Measurements from ENCODE around the gene RHAG.

RHAG gene

DNA sequence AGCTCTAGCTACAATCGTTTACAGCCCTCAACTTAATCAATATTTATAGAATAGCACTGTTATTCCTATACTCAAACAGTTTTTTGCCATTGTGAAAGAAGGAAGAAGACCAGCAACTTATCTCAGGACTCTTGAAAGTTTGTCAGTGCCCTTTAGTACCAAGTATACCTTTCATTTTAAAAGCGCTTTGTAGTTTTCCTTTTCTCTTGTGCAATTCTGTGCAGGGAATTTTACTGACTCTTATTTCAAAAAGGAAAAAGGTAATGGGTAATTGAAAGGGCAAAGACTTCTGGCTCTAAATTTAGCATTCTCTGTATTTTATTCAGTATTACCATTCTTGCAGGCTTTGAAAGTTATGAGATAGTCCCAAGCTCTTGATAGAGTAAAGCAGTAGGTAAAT lies 16.8 kb upstream of the RHAG start:
- DNase-seq (ENCODE audit: extremely low spot score), result no peak
- TF ChIP-seq SUZ12 (IDR thresholded peaks at IDR 0.05) (no peak), ELF4 (IDR thresholded peaks at IDR 0.05) (no peak), L3MBTL2 (conservative IDR thresholded peaks at IDR 0.05) (no peak), TARDBP (IDR thresholded peaks at IDR 0.05) (no peak), FOXM1 (IDR thresholded peaks at IDR 0.05; ENCODE audit: borderline replicate concordance) (no peak), BHLHE40 (IDR thresholded peaks at IDR 0.05; ENCODE audit: borderline replicate concordance) (no peak), ARNT (IDR thresholded peaks at IDR 0.05) (no peak), SP1 (IDR thresholded peaks at IDR 0.05) (no peak), ZNF384 (IDR thresholded peaks at IDR 0.05) (no peak), FOXK2 (IDR thresholded peaks at IDR 0.05) (no peak), FOXA1 (IDR thresholded peaks at IDR 0.05) (no peak), LEF1 (IDR thresholded peaks at IDR 0.05; ENCODE audit: borderline replicate concordance) (no peak), NFRKB (IDR thresholded peaks at IDR 0.05) (no peak), CTBP1 (IDR thresholded peaks at IDR 0.05; ENCODE audit: borderline replicate concordance) (no peak)
- TF ChIP-seq, protein P1, sequence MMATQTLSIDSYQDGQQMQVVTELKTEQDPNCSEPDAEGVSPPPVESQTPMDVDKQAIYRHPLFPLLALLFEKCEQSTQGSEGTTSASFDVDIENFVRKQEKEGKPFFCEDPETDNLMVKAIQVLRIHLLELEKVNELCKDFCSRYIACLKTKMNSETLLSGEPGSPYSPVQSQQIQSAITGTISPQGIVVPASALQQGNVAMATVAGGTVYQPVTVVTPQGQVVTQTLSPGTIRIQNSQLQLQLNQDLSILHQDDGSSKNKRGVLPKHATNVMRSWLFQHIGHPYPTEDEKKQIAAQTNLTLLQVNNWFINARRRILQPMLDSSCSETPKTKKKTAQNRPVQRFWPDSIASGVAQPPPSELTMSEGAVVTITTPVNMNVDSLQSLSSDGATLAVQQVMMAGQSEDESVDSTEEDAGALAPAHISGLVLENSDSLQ (IDR thresholded peaks at IDR 0.05), result no peak
- ChIA-PET CTCF (no interaction called here), POLR2A (no interaction called here)

GRCh38 chr6:49651239-49651638 lies 14.6 kb upstream of the RHAG start:
- TF ChIP-seq TARDBP (IDR thresholded peaks at IDR 0.05), result no peak
- no peak for TF ChIP-seq ZNF384 (IDR thresholded peaks at IDR 0.05)
- TF ChIP-seq, protein P1 (IDR thresholded peaks at IDR 0.05), result no peak
- no peak for TF ChIP-seq ELF4 (IDR thresholded peaks at IDR 0.05)
- TF ChIP-seq FOXK2 (IDR thresholded peaks at IDR 0.05), result no peak
- no peak for TF ChIP-seq ARNT (IDR thresholded peaks at IDR 0.05)
- no peak for TF ChIP-seq SP1 (IDR thresholded peaks at IDR 0.05)
- no peak for TF ChIP-seq FOXA1 (IDR thresholded peaks at IDR 0.05)
- TF ChIP-seq NFRKB (IDR thresholded peaks at IDR 0.05), result no peak
- TF ChIP-seq CTBP1 (IDR thresholded peaks at IDR 0.05; ENCODE audit: borderline replicate concordance), result no peak
- no peak for TF ChIP-seq L3MBTL2 (conservative IDR thresholded peaks at IDR 0.05)
- TF ChIP-seq SUZ12 (IDR thresholded peaks at IDR 0.05), result no peak
- TF ChIP-seq HDGF (IDR thresholded peaks at IDR 0.05; ENCODE audit: borderline replicate concordance), result no peak
- no peak for TF ChIP-seq BHLHE40 (IDR thresholded peaks at IDR 0.05; ENCODE audit: borderline replicate concordance)
- TF ChIP-seq LEF1 (IDR thresholded peaks at IDR 0.05; ENCODE audit: borderline replicate concordance), result no peak
- TF ChIP-seq FOXM1 (IDR thresholded peaks at IDR 0.05; ENCODE audit: borderline replicate concordance), result no peak
- no peak for DNase-seq (ENCODE audit: extremely low spot score)
- POLR2A ChIA-PET, result no interaction called here
- CTCF ChIA-PET, result no interaction called here

GRCh38 chr6:49649988-49650387 lies 13.3 kb upstream of the RHAG start:
- ChIA-PET POLR2A (no interaction called here), CTCF (interaction anchor here (1.0 kb wide), 1 partner anchor 27 kb away, joined by 3 read pairs; no protein-coding TSS in a partner anchor)
- TF ChIP-seq FOXA1 (IDR thresholded peaks at IDR 0.05) (no peak), NFRKB (IDR thresholded peaks at IDR 0.05) (no peak), HDGF (IDR thresholded peaks at IDR 0.05; ENCODE audit: borderline replicate concordance) (no peak), ZNF384 (IDR thresholded peaks at IDR 0.05) (no peak), CTBP1 (IDR thresholded peaks at IDR 0.05; ENCODE audit: borderline replicate concordance) (no peak)
- DNase-seq (ENCODE audit: extremely low spot score), result no peak

DNA sequence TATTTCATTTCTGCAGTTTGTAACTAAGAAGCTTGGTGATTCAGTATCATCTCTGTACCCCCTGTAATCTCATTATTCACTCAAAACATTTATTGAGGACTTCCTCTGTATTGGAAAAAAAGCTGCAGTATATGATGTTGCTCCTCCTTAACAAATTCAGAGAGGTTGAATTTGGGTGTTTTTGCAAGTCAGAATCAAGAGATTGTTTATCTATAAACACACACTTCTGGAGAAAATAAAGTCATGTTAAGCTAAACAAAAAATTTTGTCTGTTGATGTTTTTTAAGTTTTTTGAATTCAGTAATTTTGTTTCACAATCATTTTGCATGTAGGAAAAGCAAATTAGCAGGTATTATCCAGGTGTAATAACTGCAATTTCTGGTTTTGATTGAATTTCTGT lies 11.4 kb upstream of the RHAG start:
- no peak for TF ChIP-seq SP1 (IDR thresholded peaks at IDR 0.05)
- no peak for TF ChIP-seq NFRKB (IDR thresholded peaks at IDR 0.05)
- TF ChIP-seq ARNT (IDR thresholded peaks at IDR 0.05), result no peak
- TF ChIP-seq ELF4 (IDR thresholded peaks at IDR 0.05), result no peak
- TF ChIP-seq TARDBP (IDR thresholded peaks at IDR 0.05), result no peak
- no peak for TF ChIP-seq CTBP1 (IDR thresholded peaks at IDR 0.05; ENCODE audit: borderline replicate concordance)
- TF ChIP-seq L3MBTL2 (conservative IDR thresholded peaks at IDR 0.05), result no peak
- TF ChIP-seq SUZ12 (IDR thresholded peaks at IDR 0.05), result no peak
- no peak for TF ChIP-seq ZNF384 (IDR thresholded peaks at IDR 0.05)
- no peak for TF ChIP-seq FOXK2 (IDR thresholded peaks at IDR 0.05)
- TF ChIP-seq HDGF (IDR thresholded peaks at IDR 0.05; ENCODE audit: borderline replicate concordance), result no peak
- TF ChIP-seq FOXM1 (IDR thresholded peaks at IDR 0.05; ENCODE audit: borderline replicate concordance), result no peak
- TF ChIP-seq FOXA1 (IDR thresholded peaks at IDR 0.05), result no peak
- TF ChIP-seq, protein P1 (IDR thresholded peaks at IDR 0.05), result no peak
- no peak for TF ChIP-seq LEF1 (IDR thresholded peaks at IDR 0.05; ENCODE audit: borderline replicate concordance)
- no peak for DNase-seq (ENCODE audit: extremely low spot score)
- POLR2A ChIA-PET, result no interaction called here
- CTCF ChIA-PET, result no interaction called here

DNA sequence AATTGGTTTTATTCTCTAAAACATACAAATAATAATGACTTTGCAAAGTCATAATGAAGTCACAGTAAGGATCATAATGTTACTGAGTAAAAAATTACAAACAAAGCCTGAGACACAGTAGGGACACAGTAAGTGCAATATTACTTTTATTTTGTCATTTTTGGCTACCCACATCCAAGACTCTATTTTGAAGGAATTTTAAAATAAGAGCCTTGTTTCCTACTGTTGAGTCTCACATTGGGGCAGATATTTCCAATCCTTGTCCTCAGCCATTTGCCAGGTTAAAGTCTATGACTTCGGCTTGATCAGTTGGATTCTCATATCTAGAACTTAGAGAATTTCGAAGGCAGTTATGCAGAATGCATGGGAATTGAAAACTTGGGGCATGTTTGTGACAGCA lies 10.8 kb upstream of the RHAG start:
- ChIA-PET POLR2A (no interaction called here), CTCF (no interaction called here)
- DNase-seq (ENCODE audit: extremely low spot score), result no peak
- no peak for TF ChIP-seq SUZ12 (IDR thresholded peaks at IDR 0.05)
- no peak for TF ChIP-seq HDGF (IDR thresholded peaks at IDR 0.05; ENCODE audit: borderline replicate concordance)
- TF ChIP-seq BHLHE40 (IDR thresholded peaks at IDR 0.05; ENCODE audit: borderline replicate concordance), result no peak
- TF ChIP-seq CTBP1 (IDR thresholded peaks at IDR 0.05; ENCODE audit: borderline replicate concordance), result no peak
- TF ChIP-seq SP1 (IDR thresholded peaks at IDR 0.05), result no peak
- TF ChIP-seq ELF4 (IDR thresholded peaks at IDR 0.05), result no peak
- no peak for TF ChIP-seq TARDBP (IDR thresholded peaks at IDR 0.05)
- TF ChIP-seq FOXA1 (IDR thresholded peaks at IDR 0.05), result no peak
- TF ChIP-seq ZNF384 (IDR thresholded peaks at IDR 0.05), result no peak
- TF ChIP-seq, protein P1 (IDR thresholded peaks at IDR 0.05), result no peak
- no peak for TF ChIP-seq FOXK2 (IDR thresholded peaks at IDR 0.05)
- TF ChIP-seq LEF1 (IDR thresholded peaks at IDR 0.05; ENCODE audit: borderline replicate concordance), result no peak

- no peak for DNase-seq (ENCODE audit: extremely low spot score)
- CTCF ChIA-PET, result no interaction called here
- POLR2A ChIA-PET, result no interaction called here
- TF ChIP-seq TARDBP (IDR thresholded peaks at IDR 0.05), result no peak
- TF ChIP-seq, protein P1 (IDR thresholded peaks at IDR 0.05), result no peak
- no peak for TF ChIP-seq LEF1 (IDR thresholded peaks at IDR 0.05; ENCODE audit: borderline replicate concordance)
- TF ChIP-seq HDGF (IDR thresholded peaks at IDR 0.05; ENCODE audit: borderline replicate concordance), result no peak
- no peak for TF ChIP-seq ELF4 (IDR thresholded peaks at IDR 0.05)
- no peak for TF ChIP-seq BHLHE40 (IDR thresholded peaks at IDR 0.05; ENCODE audit: borderline replicate concordance)
- TF ChIP-seq FOXA1 (IDR thresholded peaks at IDR 0.05), result no peak
- TF ChIP-seq FOXM1 (IDR thresholded peaks at IDR 0.05; ENCODE audit: borderline replicate concordance), result no peak
- TF ChIP-seq L3MBTL2 (conservative IDR thresholded peaks at IDR 0.05), result no peak
- TF ChIP-seq SUZ12 (IDR thresholded peaks at IDR 0.05), result no peak
- no peak for TF ChIP-seq NFRKB (IDR thresholded peaks at IDR 0.05)
- no peak for TF ChIP-seq FOXK2 (IDR thresholded peaks at IDR 0.05)
- no peak for TF ChIP-seq CTBP1 (IDR thresholded peaks at IDR 0.05; ENCODE audit: borderline replicate concordance)
- TF ChIP-seq SP1 (IDR thresholded peaks at IDR 0.05), result no peak
- TF ChIP-seq ARNT (IDR thresholded peaks at IDR 0.05), result no peak
- TF ChIP-seq ZNF384 (IDR thresholded peaks at IDR 0.05), result no peak
These were observed 10.3 kb upstream of the RHAG start for GRCh38 chr6:49646942-49647341.

Measured in HEK293T (cell line).